Stimulated activated naive CD4-positive, alpha-beta T cell treated with Interleukin-2 at 50 U/mL for 16 hours (primary cell): ENCODE measurements around the gene DMGDH.

Experiments
- DNase-seq: peaks from one replicate; lab custom pipeline; 2025; lab: John Stamatoyannopoulos, UW

The DMGDH gene

GRCh38 chr5:78974011-78974410, 95.5 kb downstream of the DMGDH start:
- DNase-seq = no peak

DNA sequence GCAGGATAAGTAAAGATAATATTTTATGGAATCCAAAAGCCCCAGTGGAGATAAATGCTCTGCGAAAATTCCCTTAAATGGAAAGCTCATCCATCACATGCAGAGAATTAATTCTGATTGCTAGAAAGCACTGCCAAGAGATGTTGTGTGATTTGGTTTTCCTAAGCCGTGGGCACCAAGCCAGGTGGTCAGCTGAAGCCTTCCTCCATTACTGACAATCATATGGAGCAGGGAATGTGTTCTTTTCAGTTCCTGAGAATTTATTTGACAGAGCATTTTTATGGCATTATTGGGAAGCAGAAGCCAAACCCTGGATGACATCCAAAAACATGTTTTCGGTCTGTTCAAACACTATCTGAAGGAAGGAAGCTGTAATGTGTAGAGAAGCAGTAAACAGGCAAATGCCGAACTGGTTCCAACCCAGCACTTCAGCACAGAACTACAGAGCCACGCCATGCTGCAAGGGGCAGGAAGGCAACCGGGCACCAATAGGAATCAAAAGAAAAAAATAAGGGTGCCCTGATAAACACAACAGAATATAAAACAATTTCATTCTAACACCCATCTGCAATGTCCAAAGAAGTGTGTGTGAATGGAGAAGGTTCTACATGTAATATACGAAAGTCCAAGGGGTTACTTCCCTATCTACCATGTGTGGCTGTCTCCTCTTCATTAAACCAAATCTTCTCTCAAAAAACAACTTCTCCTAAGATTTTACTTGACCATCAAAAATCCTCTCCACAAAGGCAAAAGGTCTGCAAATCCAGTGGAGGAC, 96.6 kb downstream of the DMGDH start:
- DNase-seq = no peak

DNA sequence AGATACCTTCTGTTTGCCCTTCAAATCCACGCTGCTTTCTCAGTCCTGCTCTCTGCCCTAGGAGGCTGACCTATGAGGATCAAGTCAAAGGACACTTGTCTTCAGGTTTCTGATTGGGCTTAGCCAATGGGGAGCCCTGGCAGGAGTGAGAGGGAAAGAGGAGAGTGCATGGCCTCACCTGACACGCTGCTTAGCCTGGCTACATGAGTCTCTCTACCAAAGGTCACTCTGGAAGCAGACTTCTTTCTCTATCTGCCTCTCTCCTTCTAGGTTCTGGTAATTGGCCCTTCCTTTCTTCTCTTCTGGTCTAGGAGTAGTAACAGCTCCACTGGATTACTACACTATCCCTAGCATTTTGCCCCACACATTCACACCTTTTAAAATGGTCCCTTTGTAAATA, 97.5 kb downstream of the DMGDH start:
- DNase-seq = no peak

DNA sequence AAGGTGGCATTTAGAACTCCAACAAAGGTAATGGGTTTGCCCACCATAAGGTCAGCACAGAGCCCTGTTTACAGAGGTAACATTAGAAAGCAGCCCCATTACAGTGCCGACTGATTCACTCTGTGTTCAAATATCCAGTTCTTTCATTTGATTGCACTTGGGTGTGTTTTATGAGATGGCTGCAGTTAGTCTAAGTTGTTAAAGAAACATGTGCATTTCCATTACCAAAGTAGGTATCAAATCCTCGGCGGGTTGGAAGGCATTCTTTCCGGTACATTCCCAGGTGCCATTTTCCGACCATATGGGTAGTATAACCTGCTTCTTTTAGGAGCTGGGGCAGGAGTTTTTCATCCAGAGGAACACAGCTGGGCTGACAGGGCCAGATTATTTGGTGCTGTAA, 100.7 kb downstream of the DMGDH start:
- DNase-seq = no peak

GRCh38 chr5:78964889-78965288, 104.6 kb downstream of the DMGDH start:
- DNase-seq = no peak

DNA sequence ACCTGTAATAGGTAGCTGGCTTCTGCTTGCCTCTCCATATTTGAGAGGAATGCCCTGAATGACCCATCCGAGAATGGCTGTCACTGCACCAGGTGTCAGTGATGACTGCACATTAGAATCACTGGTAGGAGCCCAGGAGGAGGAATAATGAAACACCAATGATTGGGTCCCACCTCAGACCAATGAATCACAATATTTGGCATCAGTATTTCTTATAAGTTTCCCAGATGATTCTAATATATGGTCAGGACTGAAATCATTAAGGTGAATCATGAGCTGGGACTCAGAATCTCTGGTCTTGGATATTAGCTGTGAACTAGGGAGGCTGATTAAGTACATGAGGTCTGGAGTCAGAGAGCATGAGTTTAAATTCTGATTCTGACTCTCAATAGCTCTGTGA, 107.7 kb downstream of the DMGDH start:
- DNase-seq = no peak

- no peak for DNase-seq
These were observed 109.7 kb downstream of the DMGDH start for GRCh38 chr5:78959767-78960166.

DNA sequence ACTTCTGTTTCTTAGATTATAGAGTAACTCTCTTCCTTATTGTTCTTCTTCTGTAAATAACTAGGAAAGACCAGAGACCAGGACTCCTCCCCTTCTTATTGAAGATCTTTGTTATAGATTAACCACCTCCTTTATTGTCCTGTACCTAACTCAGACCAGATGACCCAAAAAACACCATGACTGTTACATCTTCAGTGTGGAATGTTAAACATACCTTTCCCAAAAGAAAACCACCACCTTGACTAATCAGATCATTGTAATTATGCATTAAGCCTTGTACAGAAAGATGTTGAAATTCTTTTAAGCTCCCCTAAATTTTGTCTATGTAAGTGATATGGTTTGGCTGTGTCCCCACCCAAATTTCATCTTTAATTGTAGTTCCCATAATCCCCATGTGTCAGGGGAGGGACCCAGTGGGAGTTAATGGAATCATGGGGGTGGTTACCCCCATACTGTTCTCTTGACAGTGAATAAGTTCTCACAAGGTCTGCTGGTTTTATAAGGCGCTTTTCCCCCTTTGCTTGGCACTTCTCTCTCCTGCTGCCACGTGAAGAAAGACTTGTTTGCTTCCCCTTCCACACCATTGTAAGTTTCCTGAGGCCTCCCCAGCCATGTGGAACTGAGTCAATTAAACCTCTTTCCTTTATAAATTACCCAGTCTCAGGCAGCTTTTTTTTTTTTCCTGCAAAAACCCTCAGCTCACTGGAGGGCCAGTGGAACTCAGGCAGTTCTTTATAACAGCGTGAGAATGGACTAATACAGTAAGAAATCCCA, 110.6 kb downstream of the DMGDH start:
- no peak for DNase-seq

DNA sequence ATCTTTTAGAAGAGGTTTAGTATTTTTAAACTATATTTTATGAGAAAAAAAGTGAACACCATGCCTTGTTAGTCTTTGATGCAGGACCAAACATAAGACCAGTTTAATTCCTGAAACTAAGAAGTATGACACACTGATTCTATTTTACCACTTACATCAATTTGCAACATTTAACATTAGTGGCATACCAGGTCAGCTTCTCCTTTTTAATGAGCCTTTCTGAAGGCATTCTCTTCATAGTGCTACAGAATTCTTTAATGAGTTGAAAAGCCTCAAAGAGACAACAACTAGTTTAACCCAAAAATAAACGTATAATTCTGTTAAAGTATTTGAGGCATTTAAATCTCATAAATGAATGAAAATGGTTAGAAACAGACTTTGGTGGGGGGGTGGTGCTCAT, 112.6 kb downstream of the DMGDH start:
- no peak for DNase-seq

- DNase-seq = no peak
These were observed 116.2 kb downstream of the DMGDH start for GRCh38 chr5:78953092-78953800.
